K562 (cell line): ENCODE measurements around the gene EFEMP2. TPM values are rescaled to one million over a fixed set of nuclear protein-coding genes. Genes with fewer than 3 reads are reported as not detected.

ENCODE experiments used
- JUN ChIP-seq, 2 experiments: sonication (generic) in 1 of 2; formaldehyde crosslinking in 1 of 2; IDR thresholded peaks; 2 replicates each; pipeline versions ENCODE4 v1.6.1 to v1.8.0; 2012 to 2022; ENCODE audit warnings: borderline replicate concordance in 2 of 2, mild to moderate bottlenecking in 2 of 2, improper control_type of control experiment in 1 of 2, low read depth in 1 of 2, low read length in 1 of 2, missing genetic modification reagents in 1 of 2
- RAD21 ChIP-seq, 2 experiments: fragments of 250-450 bp in 1 of 2; fragments of 450-650 bp in 1 of 2; sonication (Bioruptor Pico) in 1 of 2; formaldehyde crosslinking in 1 of 2; IDR thresholded peaks in 1 of 2; conservative IDR thresholded peaks in 1 of 2; 2 replicates each; pipeline versions ENCODE4 v1.4.0 to v1.8.0; 2020 to 2022; ENCODE audit warnings: mild to moderate bottlenecking in 2 of 2, moderate library complexity in 1 of 2
- SP1 ChIP-seq: sonication (generic); formaldehyde crosslinking; IDR thresholded peaks from 2 replicates; pipeline ENCODE4 v1.8.1; 2022; ENCODE audit warnings: mild to moderate bottlenecking, missing genetic modification reagents
- ZBTB7A ChIP-seq: IDR thresholded peaks from 2 replicates; pipeline ENCODE4 v1.6.1; 2011; ENCODE audit warnings: low read depth, mild to moderate bottlenecking, low read length, moderate library complexity, borderline replicate concordance; ENCODE audit not compliant: control insufficient read depth
- ZNF384 ChIP-seq: IDR thresholded peaks from 2 replicates; pipeline ENCODE4 v1.6.1; 2012; ENCODE audit warnings: low read depth, low read length, improper control_type of control experiment
- ZNF431 ChIP-seq: sonication (generic); formaldehyde crosslinking; IDR thresholded peaks from 2 replicates; pipeline ENCODE4 v1.8.0; 2022; ENCODE audit warnings: mild to moderate bottlenecking, missing genetic modification reagents
- polyA plus RNA-seq, 8 experiments: library from polyadenylated mRNA; depleted of rRNA in 4 of 8; stranded (reverse) in 5 of 8; unstranded in 3 of 8; fragments of >200 nt; fragmentation: Nextera tagmentation in 2 of 8; fragmentation: Illumina TruSeq in 1 of 8; extraction: Ambion mirVana in 2 of 8; extraction: Trizol in 1 of 8; gene quantifications; 2 replicates each; pipeline versions ENCODE4 v1.2.1 to v1.2.3, GENCODE V29; 2011 to 2014; ENCODE audit warnings: inconsistent platforms in 1 of 8, missing spikeins in 1 of 8
- total RNA-seq, 7 experiments: library from RNA; depleted of rRNA in 6 of 7; stranded (reverse); fragments of >200 nt in 6 of 7; fragmentation: Illumina TruSeq in 2 of 7; extraction: Trizol in 2 of 7; gene quantifications; 2 replicates each; pipeline versions ENCODE4 v1.2.1 to v1.2.3, GENCODE V29; 2011 to 2021; ENCODE audit warnings: low replicate concordance in 1 of 7
- TF ChIP-seq, protein P1 (sequence below): fragments of 450-650 bp; IDR thresholded peaks from 2 replicates; pipeline ENCODE4 v1.6.1; 2014; ENCODE audit warnings: low read depth, mild to moderate bottlenecking, moderate library complexity, borderline replicate concordance
- TF ChIP-seq, protein P2 (sequence below): conservative IDR thresholded peaks from 2 replicates; pipeline ENCODE4 v1.6.1; 2011; ENCODE audit warnings: low read depth, mild to moderate bottlenecking, low read length; ENCODE audit not compliant: control insufficient read depth
- TF ChIP-seq, protein P3 (sequence below): fragments of 250-450 bp; sonication (Bioruptor Pico); IDR thresholded peaks from 2 replicates; pipeline ENCODE4 v1.5.0; 2021; ENCODE audit warnings: mild to moderate bottlenecking, borderline replicate concordance

Gene EFEMP2
- total and polyA plus RNA-seq, 9 of the 15 experiments (the other 6 are each of a cell fraction or from before 2014, with no cell fraction given): 0.07 to 2.9 (median 0.69) TPM; not detected in 1

DNA sequence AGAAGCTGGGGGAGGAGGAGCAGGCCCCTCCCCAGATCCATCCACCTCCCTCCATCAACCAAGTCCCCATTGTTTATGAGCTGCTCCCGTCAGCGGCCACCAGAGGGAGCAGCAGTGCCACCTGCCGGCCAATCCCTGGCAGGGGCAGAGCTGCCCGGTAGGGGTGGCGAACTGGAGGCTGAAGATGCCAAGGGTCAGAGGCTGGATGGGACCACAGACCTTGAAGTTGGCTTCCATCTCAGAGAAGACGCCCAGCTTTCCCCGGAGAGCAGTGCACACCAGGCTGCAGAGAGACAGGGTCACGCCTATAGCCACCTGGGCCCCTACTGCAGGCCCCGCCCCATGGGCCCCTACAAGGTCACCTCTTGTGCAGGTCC is 12.1 kb upstream of the EFEMP2 start (continued):
- TF ChIP-seq, protein P1, sequence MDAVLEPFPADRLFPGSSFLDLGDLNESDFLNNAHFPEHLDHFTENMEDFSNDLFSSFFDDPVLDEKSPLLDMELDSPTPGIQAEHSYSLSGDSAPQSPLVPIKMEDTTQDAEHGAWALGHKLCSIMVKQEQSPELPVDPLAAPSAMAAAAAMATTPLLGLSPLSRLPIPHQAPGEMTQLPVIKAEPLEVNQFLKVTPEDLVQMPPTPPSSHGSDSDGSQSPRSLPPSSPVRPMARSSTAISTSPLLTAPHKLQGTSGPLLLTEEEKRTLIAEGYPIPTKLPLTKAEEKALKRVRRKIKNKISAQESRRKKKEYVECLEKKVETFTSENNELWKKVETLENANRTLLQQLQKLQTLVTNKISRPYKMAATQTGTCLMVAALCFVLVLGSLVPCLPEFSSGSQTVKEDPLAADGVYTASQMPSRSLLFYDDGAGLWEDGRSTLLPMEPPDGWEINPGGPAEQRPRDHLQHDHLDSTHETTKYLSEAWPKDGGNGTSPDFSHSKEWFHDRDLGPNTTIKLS: no peak
- TF ChIP-seq ZBTB7A (peak; percentile 38; the same call in 1 of the 2 replicates), SP1 (CRISPR knock-in tag) (peak; percentile 39; the same call in 1 of the 2 replicates), JUN (IDR thresholded peaks at IDR 0.05; ENCODE audit: borderline replicate concordance, low read depth, low read length) (peak; percentile 45; the same call in 1 of the 2 replicates), JUN (CRISPR knock-in tag; IDR thresholded peaks at IDR 0.05; ENCODE audit: borderline replicate concordance) (no peak), ZNF431 (CRISPR knock-in tag) (no peak), ZNF384 (0 out of 2 replicates have a peak, but pooled peaks have one; percentile 13), RAD21 (CRISPR knock-in tag; conservative IDR thresholded peaks at IDR 0.05 in 1 of 2, IDR thresholded peaks at IDR 0.05 in 1 of 2) (peak; percentile 85 to 93)
- TF ChIP-seq, protein P2, sequence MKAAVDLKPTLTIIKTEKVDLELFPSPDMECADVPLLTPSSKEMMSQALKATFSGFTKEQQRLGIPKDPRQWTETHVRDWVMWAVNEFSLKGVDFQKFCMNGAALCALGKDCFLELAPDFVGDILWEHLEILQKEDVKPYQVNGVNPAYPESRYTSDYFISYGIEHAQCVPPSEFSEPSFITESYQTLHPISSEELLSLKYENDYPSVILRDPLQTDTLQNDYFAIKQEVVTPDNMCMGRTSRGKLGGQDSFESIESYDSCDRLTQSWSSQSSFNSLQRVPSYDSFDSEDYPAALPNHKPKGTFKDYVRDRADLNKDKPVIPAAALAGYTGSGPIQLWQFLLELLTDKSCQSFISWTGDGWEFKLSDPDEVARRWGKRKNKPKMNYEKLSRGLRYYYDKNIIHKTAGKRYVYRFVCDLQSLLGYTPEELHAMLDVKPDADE: peak; percentile 15; the same call in 1 of the 2 replicates
- TF ChIP-seq, protein P3, sequence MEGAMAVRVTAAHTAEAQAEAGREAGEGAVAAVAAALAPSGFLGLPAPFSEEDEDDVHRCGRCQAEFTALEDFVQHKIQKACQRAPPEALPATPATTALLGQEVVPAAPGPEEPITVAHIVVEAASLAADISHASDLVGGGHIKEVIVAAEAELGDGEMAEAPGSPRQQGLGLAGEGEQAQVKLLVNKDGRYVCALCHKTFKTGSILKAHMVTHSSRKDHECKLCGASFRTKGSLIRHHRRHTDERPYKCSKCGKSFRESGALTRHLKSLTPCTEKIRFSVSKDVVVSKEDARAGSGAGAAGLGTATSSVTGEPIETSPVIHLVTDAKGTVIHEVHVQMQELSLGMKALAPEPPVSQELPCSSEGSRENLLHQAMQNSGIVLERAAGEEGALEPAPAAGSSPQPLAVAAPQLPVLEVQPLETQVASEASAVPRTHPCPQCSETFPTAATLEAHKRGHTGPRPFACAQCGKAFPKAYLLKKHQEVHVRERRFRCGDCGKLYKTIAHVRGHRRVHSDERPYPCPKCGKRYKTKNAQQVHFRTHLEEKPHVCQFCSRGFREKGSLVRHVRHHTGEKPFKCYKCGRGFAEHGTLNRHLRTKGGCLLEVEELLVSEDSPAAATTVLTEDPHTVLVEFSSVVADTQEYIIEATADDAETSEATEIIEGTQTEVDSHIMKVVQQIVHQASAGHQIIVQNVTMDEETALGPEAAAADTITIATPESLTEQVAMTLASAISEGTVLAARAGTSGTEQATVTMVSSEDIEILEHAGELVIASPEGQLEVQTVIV: no peak
